Prostate gland (tissue), 2 donors: ENCODE data around the gene TMEM100. TPM values are rescaled to one million over a fixed set of nuclear protein-coding genes. Genes with fewer than 3 reads are reported as not detected.

Source experiments
- DNase-seq: peaks from one replicate; pipeline ENCODE4 v3.0.0-alpha.2; 2019; ENCODE audit warnings: low spot score
- H3K27ac ChIP-seq, 2 donors: fragments of 200-600 bp; sonication (generic); 2 replicates each; pipeline ENCODE4 v1.5.1; 2017 to 2019
- H3K27me3 ChIP-seq: fragments of 200-600 bp; sonication (generic); replicated peaks from 2 replicates; pipeline ENCODE4 v1.5.1; 2019; ENCODE audit not compliant: insufficient read depth
- H3K36me3 ChIP-seq, 2 donors: fragments of 200-600 bp; sonication (generic); 1 replicate in 1 of 2; 2 replicates in 1 of 2; pipeline versions ENCODE4 v1.5.1 to v1.8.1; 2017 to 2019
- H3K4me1 ChIP-seq: fragments of 200-600 bp; sonication (generic); replicated peaks from 2 replicates; pipeline ENCODE4 v1.5.1; 2019
- H3K4me3 ChIP-seq, 2 donors: fragments of 200-600 bp; sonication (generic); 2 replicates each; pipeline ENCODE4 v1.5.1; 2017 to 2019
- H3K9me3 ChIP-seq: fragments of 200-600 bp; sonication (generic); 2 replicates; pipeline ENCODE4 v1.5.1; 2017
- CTCF ChIP-seq, 4 experiments: fragments of 200-600 bp in 2 of 4; fragments of 450-650 bp in 2 of 4; sonication (generic) in 2 of 4; IDR thresholded peaks; 1 replicate in 3 of 4; 2 replicates in 1 of 4; pipeline ENCODE4 v1.5.1; 2016 to 2019; ENCODE audit warnings: antibody characterized with exemption in 4 of 4, mild to moderate bottlenecking in 2 of 4, moderate library complexity in 2 of 4
- POLR2A ChIP-seq: fragments of 450-650 bp; IDR thresholded peaks from one replicate; pipeline ENCODE4 v1.6.1; 2016; ENCODE audit warnings: antibody characterized with exemption, mild to moderate bottlenecking
- POLR2AphosphoS5 ChIP-seq: sonication (generic); formaldehyde crosslinking; IDR thresholded peaks from one replicate; pipeline ENCODE4 v1.6.1; 2017; ENCODE audit warnings: antibody characterized with exemption
- whole genome bisulfite sequencing: methylation state at CpG from one replicate; pipeline ENCODE4 v1.1.5; 2018; 5-methylcytosine and 5-hydroxymethylcytosine counted together
- intact Hi-C: fragments of 100-400 bp; cut with DNase I; formaldehyde crosslinking; loops from one replicate; pipeline ENCODE4 v1.14.2; 2022
- total RNA-seq, 2 donors: library from RNA; depleted of rRNA; stranded (reverse); fragments of >200 nt; gene quantifications; one replicate each; pipeline ENCODE4 v1.1.0, GENCODE V29; 2016

The TMEM100 gene
- total RNA-seq, 2 donors from 2014 or later = 1.2 to 3.2 TPM

- Histone ChIP-seq H3K27me3 (no peaks in the 10 kb centered on the region), H3K36me3 (no peaks in the 10 kb centered on the region), H3K9me3 (no peaks in the 10 kb centered on the region), H3K27ac (no peak overlapping the region), H3K4me1 (no peaks in the 10 kb centered on the region), H3K4me3 (no peak overlapping the region)
- TF ChIP-seq CTCF (IDR thresholded peaks at IDR 0.05) (no peak), POLR2A (no peak), POLR2AphosphoS5 (no peak)
- no peak for DNase-seq
- intact Hi-C loops = no loop called here
- WGBS = 25% methylated on average over 11 of the region's 11 CpGs
Observed at GRCh38 chr17:55706808-55707773, 15.6 kb downstream of the TMEM100 start.

- no peak overlapping the region for H3K4me3 ChIP-seq
- no peak overlapping the region for H3K27ac ChIP-seq
- no peaks in the 10 kb centered on the region for H3K27me3 ChIP-seq
- TF ChIP-seq POLR2AphosphoS5 (no peak), POLR2A (no peak)
- intact Hi-C loops = no loop called here
- no peak for DNase-seq
- no peaks in the 10 kb centered on the region for H3K4me1 ChIP-seq
- no peaks in the 10 kb centered on the region for H3K36me3 ChIP-seq
- H3K9me3 ChIP-seq = no peaks in the 10 kb centered on the region
Observed at GRCh38 chr17:55705847-55706246, 16.8 kb downstream of the TMEM100 start.

GRCh38 chr17:55704401-55704800 lies 18.3 kb downstream of the TMEM100 start:
- no peaks in the 10 kb centered on the region for H3K4me1 ChIP-seq
- H3K27ac ChIP-seq = no peak overlapping the region
- no peak for DNase-seq
- intact Hi-C loops = no loop called here
- H3K27me3 ChIP-seq = no peaks in the 10 kb centered on the region
- no peak overlapping the region for H3K4me3 ChIP-seq
- H3K9me3 ChIP-seq = no peaks in the 10 kb centered on the region
- H3K36me3 ChIP-seq = no peaks in the 10 kb centered on the region
- WGBS = 36% methylated on average over 1 of the region's 1 CpG
- TF ChIP-seq POLR2A (no peak), CTCF (IDR thresholded peaks at IDR 0.05) (no peak), POLR2AphosphoS5 (no peak)

GRCh38 chr17:55702150-55702549 lies 20.5 kb downstream of the TMEM100 start:
- Histone ChIP-seq H3K27ac (no peak overlapping the region), H3K27me3 (no peaks in the 10 kb centered on the region), H3K9me3 (no peaks in the 10 kb centered on the region), H3K4me1 (no peaks in the 10 kb centered on the region), H3K4me3 (no peak overlapping the region), H3K36me3 (no peaks in the 10 kb centered on the region)
- no peak for DNase-seq
- 59% methylated on average over 7 of the region's 7 CpGs for WGBS
- no peak for TF ChIP-seq POLR2AphosphoS5
- TF ChIP-seq CTCF (IDR thresholded peaks at IDR 0.05) = no peak
- TF ChIP-seq POLR2A = no peak
- intact Hi-C loops = no loop called here

- no peak overlapping the region for H3K27ac ChIP-seq
- H3K27me3 ChIP-seq = no peaks in the 10 kb centered on the region
- DNase-seq = no peak
- intact Hi-C loops = no loop called here
- no peaks in the 10 kb centered on the region for H3K36me3 ChIP-seq
- 67% methylated on average over 8 of the region's 8 CpGs for WGBS
- no peaks in the 10 kb centered on the region for H3K4me1 ChIP-seq
- H3K4me3 ChIP-seq = no peak overlapping the region
- H3K9me3 ChIP-seq = no peaks in the 10 kb centered on the region
- TF ChIP-seq CTCF (IDR thresholded peaks at IDR 0.05) = no peak
- TF ChIP-seq POLR2A = no peak
- TF ChIP-seq POLR2AphosphoS5 = no peak
Observed at GRCh38 chr17:55699181-55699860, 23.3 kb downstream of the TMEM100 start.
